ENCODE measurements around the gene NAA80.

The NAA80 gene

DNA sequence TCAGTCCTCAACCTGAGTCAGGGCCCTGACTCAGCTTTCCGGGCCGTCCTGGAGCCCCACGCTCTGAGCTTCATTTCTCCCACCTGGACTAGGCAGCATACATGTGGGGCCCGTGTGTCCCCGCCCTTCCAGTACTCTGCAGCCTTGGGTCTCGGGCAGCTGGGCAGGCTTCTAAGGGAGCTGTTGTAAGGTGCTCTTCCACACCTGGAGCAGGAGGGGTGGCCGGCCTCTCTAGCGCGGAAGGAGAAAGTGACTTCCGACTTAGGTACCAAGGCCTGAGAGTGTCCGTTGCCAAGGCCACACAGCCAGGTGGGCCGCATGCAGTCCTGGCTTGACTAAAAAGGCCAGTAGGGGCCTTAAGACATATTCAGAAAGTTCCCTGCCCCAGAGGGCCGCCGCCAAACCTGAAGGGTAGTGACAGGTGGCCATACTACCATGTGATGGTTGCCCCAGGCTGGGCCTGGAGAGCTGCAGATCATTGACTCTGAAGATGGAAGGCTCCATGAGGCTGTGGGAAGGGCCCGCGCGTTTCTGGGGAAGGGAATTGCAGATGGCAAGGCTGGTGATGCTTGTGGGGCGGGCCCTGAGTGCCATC, 39.7 kb downstream of the NAA80 start:
- FAIRE-seq (no peak), DNase-seq (ENCODE audit: insufficient read length, low spot score) (no peak)
- TF ChIP-seq CTCF (IDR thresholded peaks at IDR 0.05; ENCODE audit: insufficient read depth, missing control alignments), result no peak

DNA sequence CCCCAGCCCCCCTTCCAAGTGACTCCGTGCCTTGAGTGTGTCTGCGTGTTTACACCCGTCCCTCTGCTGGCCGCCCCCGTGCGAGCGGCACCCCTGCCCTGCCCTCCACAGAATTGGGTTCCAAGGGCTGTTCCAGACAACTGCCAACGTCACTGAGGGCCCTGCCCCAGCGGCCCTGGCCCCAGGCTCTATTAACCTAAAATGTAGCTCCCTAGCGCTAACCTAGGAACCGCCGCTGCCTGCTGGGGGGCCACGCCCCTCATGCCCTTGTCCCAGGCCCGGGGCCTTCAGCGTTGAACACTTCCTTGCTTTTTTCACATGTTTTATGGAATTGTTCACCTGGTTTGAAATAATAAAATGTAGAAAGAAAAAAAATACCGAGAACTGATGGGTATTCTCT, 40.2 kb downstream of the NAA80 start:
- TF ChIP-seq CTCF (IDR thresholded peaks at IDR 0.05; ENCODE audit: insufficient read depth, missing control alignments), result no peak
- no peak for DNase-seq (ENCODE audit: insufficient read length, low spot score)
- no peak for FAIRE-seq

- no peak for FAIRE-seq
- TF ChIP-seq CTCF (IDR thresholded peaks at IDR 0.05; ENCODE audit: insufficient read depth, missing control alignments), result no peak
Measured at GRCh38 chr3:50258029-50258680, 41.0 kb downstream of the NAA80 start.

GRCh38 chr3:50256978-50257890, 42.0 kb downstream of the NAA80 start:
- FAIRE-seq (no peak), DNase-seq (ENCODE audit: insufficient read length, low spot score) (no peak)
- peak; percentile 42 for TF ChIP-seq CTCF (IDR thresholded peaks at IDR 0.05; ENCODE audit: insufficient read depth, missing control alignments)

More at GRCh38 chr3:50258029-50258680, 41.0 kb downstream of the NAA80 start:
- no peak for DNase-seq (ENCODE audit: insufficient read length, low spot score)

DNA sequence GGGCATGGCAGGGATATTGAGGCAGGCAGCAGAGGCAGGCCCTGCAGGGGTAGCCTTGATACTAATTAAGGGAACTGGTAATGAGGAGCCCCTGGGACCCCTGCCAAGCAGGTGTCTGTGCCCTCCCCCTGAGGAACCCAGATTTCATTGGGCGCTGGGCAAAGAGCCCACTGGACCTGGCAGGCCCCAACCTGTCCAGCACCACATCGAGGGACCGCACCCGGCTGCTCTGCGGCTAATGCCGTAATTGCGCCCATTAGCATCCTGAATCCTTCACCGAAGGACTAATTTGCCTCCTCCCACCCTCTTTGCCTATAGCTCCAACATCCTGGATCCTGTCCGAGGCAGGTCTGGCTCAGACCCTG, 44.0 kb downstream of the NAA80 start:
- FAIRE-seq (no peak), DNase-seq (ENCODE audit: insufficient read length, low spot score) (no peak)
- TF ChIP-seq CTCF (IDR thresholded peaks at IDR 0.05; ENCODE audit: insufficient read depth, missing control alignments), result no peak

DNA sequence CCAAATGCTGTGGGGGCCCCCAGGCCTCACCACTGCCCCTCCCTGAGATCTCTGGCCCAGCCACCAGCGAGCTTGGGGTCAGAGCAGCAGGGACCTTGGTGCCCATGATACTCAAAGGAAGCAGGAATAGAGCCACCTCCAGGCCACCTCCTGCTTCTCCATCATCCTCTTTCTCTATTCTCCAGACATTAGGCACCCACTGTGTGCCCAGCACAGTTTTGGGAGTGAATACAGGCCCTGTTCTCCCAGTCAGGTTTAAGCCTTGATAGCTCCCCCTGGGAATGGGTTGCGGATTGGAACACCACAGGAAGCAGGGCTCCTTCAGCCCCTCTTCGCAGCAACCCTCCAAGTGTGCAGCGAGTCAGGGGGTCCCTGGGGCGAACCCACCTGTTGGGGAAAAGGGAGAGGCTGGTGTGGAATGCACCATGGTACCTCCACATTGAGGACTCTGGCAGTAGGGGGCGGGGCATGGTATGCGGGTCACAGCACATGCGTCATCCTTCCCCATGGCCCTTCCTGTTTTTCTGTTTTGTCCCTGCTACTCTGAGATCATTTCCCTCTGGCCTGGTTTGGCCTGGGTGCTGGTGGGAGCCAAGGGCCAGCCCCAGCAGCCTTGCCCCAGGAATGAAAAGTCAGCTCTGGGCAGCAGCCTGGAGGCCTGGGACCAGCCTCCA, 44.5 kb downstream of the NAA80 start:
- no peak for TF ChIP-seq CTCF (IDR thresholded peaks at IDR 0.05; ENCODE audit: insufficient read depth, missing control alignments)
- DNase-seq (ENCODE audit: insufficient read length, low spot score), result no peak
- no peak for FAIRE-seq

Measured in D721Med (cell line).